Hematopoietic multipotent progenitor cell treated with erythropoietin and hydrocortisone succinate and interleukin-3 and kit ligand, for 6 days (in vitro differentiated cells): ENCODE measurements around the gene KCNK6.
"Not testable (repeated sequence)": the region's sequence is repeated elsewhere in the genome, so short reads cannot be mapped to it uniquely, and the experiment has no call there.

Source experiments
- DNase-seq: peaks from one replicate; pipeline ENCODE4 v3.0.0-alpha.2; 2015

The KCNK6 gene

DNA sequence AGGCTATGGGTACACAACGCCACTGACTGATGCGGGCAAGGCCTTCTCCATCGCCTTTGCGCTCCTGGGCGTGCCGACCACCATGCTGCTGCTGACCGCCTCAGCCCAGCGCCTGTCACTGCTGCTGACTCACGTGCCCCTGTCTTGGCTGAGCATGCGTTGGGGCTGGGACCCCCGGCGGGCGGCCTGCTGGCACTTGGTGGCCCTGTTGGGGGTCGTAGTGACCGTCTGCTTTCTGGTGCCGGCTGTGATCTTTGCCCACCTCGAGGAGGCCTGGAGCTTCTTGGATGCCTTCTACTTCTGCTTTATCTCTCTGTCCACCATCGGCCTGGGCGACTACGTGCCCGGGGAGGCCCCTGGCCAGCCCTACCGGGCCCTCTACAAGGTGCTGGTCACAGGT is 6.9 kb downstream of the KCNK6 start:
- DNase-seq = no peak

DNA sequence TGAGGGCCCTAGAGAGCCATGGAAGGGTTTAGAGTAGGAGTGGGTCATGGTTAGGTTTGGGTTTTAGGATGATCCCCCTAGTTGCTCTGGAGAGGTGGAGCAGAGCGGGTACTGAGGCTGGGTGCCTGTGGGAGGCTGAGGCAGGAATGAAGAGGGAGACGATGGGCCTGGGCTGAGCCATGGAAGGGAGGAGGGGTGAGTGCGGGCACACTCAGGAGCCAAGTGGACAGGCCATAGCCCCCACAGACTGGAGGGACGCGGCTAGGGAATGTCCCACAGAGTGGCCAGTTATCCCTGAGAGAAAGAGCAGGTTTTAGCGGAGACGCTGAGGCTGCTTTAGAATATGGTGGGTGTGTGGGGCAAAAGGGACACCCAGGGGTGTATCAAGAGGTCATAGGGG is 10.0 kb downstream of the KCNK6 start:
- no peak for DNase-seq

- no peak for DNase-seq
Measured at GRCh38 chr19:38331728-38332127, 12.1 kb downstream of the KCNK6 start.

DNA sequence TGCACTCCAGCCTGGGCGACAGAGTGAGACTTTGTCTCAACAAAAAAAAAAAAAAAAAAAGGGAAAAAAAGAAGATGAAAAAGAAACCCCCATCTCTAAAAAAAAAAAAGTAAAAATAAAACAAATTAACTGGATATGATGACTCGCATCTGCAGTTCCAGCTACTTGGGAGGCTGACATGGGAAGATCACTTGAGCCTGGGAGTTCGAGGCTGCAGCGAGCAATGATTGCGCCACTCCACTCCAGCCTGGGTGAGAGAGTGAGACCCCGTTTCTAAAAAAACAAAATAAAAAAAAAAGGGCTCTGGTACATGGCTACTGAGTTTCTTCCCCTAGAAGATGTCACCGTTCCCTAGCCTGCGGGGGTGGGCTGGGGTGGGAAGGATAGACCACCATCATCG is 13.6 kb downstream of the KCNK6 start:
- DNase-seq = no peak

DNA sequence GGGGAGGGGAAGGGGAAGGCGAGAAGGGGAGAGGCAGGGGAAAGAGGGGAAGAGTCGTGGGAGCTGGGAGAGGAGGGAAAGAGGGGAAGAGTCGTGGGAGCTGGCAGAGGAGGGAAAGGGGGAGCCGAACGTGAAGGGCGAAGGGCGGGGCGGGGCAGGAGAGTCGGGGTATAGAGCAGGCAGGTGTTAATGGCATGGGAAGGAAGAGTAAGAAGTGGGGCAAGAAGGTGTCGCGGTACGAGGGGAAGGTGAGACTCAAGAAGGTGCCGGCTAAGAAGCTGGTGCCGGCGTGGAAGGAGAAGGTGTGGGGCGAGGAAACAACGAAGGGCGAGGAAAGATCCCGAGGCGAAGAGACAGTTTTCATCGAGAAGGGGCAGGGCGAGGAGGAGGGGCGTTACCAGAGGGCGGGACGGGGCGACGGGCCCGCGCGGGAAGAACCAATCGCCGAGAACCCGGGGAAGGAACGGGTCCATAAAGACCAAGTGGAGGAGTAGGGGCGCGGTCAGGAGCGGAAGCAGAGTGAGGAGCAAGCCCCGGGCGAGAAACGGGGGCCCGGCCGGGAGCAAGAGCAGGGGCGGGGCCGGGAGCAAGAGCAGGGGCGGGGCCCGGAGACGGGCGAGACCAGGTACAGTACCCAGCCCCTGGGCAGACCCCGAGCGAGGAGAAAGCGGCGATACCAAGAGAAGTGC is 16.4 kb downstream of the KCNK6 start:
- DNase-seq = peak; percentile 98

- peak; percentile 99 for DNase-seq
Measured at GRCh38 chr19:38336638-38337359, 17.2 kb downstream of the KCNK6 start.

GRCh38 chr19:38337360-38337653 is 17.7 kb downstream of the KCNK6 start:
- DNase-seq = no peak

DNA sequence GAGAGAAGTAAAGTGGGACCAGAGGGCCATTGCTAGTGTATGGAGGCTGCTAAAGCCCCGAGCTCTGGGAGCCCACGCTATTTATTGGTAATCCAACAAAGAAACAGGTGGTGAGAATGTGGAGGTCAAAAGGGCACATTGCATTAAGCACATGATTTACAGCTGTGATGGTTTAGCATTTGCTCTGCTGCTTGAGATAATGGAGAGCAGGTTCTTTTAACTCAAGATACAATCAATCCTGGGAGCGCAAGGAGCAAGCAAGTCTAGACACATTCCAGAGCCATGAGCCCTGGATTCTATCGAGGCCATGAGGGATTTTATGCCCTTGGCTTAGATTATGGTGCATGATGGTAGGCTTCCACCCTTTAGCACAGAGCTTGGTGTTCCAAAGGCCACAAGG is 19.4 kb downstream of the KCNK6 start:
- not testable (repeated sequence) for DNase-seq

- no peak for DNase-seq
Measured at GRCh38 chr19:38340927-38341326, 21.3 kb downstream of the KCNK6 start.

- no peak for DNase-seq
Measured at GRCh38 chr19:38346837-38347236, 27.2 kb downstream of the KCNK6 start.

GRCh38 chr19:38350883-38351282 is 31.2 kb downstream of the KCNK6 start:
- no peak for DNase-seq

DNA sequence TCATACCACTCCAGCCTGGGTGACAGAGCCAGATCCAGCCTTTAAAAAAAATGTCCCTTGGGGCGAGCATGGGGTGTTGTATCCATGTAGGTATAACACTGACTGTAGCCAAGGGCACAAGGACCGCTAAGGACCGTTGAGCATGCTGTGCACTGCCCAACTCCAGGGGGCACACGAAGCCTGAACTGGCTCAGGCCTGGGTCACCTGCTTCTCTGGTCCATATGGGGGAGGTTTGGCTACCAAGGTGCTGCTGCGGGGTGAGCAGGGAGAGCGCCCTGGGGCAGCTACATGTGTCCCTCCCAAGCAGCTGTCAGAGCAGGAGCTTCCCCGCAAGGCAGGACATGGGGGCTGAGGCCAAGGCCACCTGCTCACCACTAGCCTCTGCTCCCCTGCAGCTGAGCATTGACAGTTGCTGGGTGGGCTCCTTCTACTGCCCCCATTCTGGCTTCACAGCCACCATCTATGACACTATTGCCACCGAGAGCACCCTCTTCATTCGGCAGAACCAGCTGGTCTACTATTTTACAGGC is 32.3 kb downstream of the KCNK6 start:
- no peak for DNase-seq

DNA sequence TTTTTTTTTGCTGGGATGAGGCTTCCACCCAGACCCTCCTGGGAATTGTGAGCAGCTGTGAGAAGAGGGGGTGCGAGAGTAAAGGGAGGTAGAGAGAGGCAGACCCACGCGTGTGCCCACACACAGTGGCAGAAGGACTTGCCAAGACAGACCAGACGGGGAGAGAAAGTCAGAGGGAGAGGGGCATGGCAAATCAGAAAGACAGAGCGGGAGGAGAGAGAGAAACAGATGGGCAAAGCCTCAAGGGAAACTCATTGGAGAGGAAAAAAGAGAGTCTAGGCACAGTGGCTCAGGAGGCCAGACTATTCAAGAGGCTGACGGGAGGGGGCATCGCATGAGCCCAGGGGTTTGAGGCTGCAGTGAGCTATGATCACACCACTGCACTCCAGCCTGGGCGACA is 33.0 kb downstream of the KCNK6 start:
- DNase-seq = no peak

DNA sequence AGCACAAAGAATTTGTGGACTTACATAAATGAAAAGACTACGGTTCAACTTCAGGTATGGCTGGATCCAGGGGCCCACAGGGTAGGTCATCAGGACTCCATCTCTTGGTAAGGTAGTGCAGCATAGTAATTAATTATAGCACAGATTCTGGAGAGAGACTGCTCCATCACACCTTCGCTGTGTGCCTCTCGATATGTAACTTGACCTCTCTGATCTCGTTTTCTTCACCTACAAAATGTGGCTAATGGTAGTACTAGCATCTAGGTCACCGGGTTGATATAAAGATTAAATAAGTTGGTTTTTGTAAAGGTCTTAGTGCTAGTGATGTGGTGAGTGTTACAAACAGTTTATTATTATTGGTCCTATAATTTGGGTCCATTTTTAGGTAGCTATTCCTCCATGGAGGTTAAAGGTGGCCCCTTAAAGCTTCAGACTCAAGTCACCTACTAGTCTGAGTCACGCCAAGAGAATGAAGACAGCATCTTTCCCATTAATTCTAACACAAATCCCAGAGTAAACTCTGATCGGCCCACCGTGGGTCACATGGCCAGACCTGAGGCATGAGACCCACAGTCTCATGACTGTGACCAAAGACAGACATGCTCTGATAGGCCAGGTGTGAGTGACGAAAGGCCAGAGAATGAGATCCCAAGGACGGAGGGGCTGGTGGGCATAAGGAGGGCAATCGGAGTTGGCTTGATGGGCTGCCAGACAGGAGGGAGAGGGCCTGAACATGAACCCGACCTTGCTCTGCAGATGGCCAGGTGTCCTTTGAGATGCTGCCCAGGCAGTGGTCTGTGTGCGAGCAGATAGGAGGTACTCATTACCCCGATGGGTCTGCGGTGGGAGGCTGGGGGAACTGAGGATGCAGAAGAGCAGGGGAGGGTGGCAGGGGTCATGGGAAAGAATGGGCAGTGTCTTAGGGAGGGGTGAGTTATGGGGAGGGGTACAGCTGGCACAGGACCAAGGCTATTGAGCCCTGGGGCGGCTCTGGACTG is 36.4 kb downstream of the KCNK6 start:
- DNase-seq = no peak

DNA sequence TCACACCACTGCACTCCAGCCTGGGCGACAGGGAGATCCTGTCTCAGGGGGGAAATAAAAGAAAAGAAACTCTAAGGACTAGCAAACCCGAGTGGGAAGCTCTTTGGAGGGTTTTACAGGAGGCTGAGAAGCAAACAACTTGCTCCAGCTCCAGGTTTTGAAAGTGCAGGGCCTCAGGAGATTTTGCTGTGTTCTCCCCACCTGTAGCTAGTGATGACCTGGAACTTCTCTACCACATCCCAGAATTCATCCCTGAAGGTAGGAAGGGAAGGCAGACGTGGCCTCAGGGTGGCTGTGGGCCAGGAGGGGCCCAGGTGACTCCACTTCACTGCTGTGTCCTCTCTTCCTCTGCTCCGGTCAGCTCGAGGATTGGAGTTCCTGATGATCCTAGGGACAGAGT is 38.4 kb downstream of the KCNK6 start:
- DNase-seq = no peak

GRCh38 chr19:38359242-38360021 is 39.8 kb downstream of the KCNK6 start:
- no peak for DNase-seq

- no peak for DNase-seq
Measured at GRCh38 chr19:38360351-38360750, 40.7 kb downstream of the KCNK6 start.

DNA sequence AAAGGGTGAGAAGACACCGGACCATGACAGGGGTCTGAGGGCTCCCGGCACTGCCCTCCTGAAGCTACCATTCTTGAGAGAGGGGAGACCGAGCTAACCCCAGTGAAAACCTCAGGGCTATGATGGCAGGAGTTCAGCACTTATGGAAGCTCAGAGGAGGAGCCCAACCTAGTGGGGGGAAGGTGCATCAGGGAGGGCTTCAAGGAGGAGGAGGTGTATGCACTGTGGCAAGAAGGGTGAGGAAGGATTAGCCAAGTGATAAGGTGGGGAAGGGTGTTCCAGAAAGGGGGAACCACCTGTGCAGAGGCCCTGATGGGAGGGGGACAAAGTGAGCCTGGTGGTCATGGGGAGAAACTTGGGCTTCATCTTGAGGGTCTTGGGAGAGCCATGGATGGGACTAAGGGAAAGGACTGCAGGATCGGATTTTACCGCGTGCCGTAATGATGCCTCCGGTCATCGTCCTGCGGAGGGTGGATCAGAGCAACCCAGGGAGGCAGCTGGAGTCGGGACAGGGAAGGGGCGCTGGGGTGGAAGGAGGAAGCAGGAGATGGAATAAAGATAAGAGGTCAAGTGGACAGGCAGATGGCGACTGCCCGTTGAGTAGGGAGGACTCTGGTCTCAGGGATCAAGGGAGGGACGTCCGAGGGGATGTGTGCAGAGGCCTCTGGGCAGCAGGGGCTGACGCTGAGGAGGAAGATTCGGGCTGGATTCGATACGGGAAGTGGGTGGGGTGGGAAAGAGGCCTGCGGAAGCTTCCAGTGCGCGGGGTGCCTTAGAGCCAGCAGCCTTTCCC is 41.4 kb downstream of the KCNK6 start:
- DNase-seq = no peak

DNA sequence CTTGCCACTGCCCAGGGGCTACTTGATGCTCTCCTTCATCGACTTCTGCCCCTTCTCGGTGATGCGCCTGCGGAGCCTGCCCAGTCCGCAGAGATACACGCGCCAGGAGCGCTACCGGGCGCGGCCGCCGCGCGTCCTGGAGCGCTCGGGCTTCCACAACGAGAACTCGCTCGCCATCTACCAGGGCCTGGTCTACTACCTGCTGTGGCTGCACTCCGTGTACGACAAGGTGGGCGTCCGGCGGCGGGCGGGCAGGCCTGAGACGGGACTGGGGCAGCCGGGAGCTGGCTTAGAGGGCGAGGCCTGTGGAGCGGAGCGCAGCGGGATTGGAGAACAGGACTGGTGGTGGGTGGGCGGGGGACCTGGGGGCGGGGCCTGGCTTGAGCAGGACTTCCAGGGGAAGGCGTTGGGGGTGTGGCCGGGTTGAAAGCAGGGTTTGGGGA is 42.0 kb downstream of the KCNK6 start:
- DNase-seq = peak; percentile 90

DNA sequence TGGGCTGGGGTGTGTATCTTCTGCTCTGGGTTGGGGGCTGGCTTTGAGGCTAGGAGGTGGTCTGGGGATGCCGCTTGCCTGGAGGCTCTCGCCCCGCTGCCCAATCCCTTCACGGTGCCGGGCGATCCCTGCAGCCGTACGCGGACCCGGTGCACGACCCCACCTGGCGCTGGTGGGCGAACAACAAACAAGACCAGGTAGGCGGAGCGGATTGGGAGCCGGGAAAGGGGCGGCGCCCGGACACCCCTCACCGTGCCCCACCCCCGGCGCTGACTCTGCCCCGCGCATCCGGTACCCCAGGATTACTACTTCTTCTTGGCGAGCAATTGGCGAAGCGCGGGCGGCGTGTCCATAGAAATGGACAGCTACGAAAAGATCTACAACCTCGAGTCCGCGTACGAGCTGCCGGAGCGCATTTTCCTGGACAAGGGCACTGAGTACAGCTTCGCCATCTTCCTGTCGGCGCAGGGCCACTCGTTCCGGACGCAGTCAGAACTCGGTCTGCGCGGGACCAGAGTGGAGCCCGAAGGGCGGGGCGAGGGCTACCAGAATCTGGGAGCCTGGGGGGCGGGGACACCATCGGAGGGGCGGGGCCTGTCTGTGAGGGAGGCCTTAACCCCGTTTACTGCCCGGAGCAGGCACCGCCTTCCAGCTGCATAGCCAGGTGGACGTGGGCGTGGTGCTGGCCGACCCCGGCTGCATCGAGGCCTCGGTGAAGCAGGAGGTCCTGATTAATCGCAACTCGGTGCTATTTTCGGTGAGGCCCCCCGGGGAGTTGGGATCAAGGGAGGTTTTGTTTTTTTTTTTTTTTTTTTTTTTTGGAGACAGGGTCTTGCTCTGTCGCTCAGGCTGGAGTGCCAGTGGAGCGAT is 42.7 kb downstream of the KCNK6 start:
- DNase-seq = peak; percentile 87
